Measurements from ENCODE around the gene TUBB3. TPM values are rescaled to one million over a fixed set of nuclear protein-coding genes. Genes with fewer than 3 reads are reported as not detected.
A peak's percentile ranks its signal among the peaks of the same experiment; 100 is the strongest.

TUBB3 gene
- total RNA-seq, 1 donor from 2014 or later = 833 TPM

GRCh38 chr16:89949121-89949742, 26.1 kb downstream of the TUBB3 start:
- DNase-seq (ENCODE audit: low read depth) = no peak
- no peak for TF ChIP-seq CTCF (conservative IDR thresholded peaks at IDR 0.05; ENCODE audit: low read depth, low read length)
- H3K4me3 ChIP-seq (ENCODE audit: low read depth, low read length) = peak overlapping the region; percentile 82

GRCh38 chr16:89949756-89950155, 26.6 kb downstream of the TUBB3 start:
- no peak for DNase-seq (ENCODE audit: low read depth)
- no peak for TF ChIP-seq CTCF (conservative IDR thresholded peaks at IDR 0.05; ENCODE audit: low read depth, low read length)
- peak overlapping the region; percentile 82 for H3K4me3 ChIP-seq (ENCODE audit: low read depth, low read length)

GRCh38 chr16:89951509-89951908, 28.4 kb downstream of the TUBB3 start:
- H3K4me3 ChIP-seq (ENCODE audit: low read depth, low read length) = no peak overlapping the region
- DNase-seq (ENCODE audit: low read depth) = no peak

GRCh38 chr16:89952049-89952448, 28.9 kb downstream of the TUBB3 start:
- DNase-seq (ENCODE audit: low read depth) = no peak
- H3K4me3 ChIP-seq (ENCODE audit: low read depth, low read length) = no peak overlapping the region
- no peak for TF ChIP-seq CTCF (conservative IDR thresholded peaks at IDR 0.05; ENCODE audit: low read depth, low read length)

More at GRCh38 chr16:89951509-89951908, 28.4 kb downstream of the TUBB3 start:
- TF ChIP-seq CTCF (conservative IDR thresholded peaks at IDR 0.05; ENCODE audit: low read depth, low read length) = no peak

- TF ChIP-seq CTCF (conservative IDR thresholded peaks at IDR 0.05; ENCODE audit: low read depth, low read length) = no peak
- DNase-seq (ENCODE audit: low read depth) = no peak
- no peak overlapping the region for H3K4me3 ChIP-seq (ENCODE audit: low read depth, low read length)
These were observed 29.4 kb downstream of the TUBB3 start for GRCh38 chr16:89952551-89952950.

- no peak overlapping the region for H3K4me3 ChIP-seq (ENCODE audit: low read depth, low read length)
- TF ChIP-seq CTCF (conservative IDR thresholded peaks at IDR 0.05; ENCODE audit: low read depth, low read length) = no peak
- DNase-seq (ENCODE audit: low read depth) = no peak
These were observed 30.7 kb downstream of the TUBB3 start for GRCh38 chr16:89953671-89954406.

All from epithelial cell of proximal tubule (primary cell).